GM18508 (cell line): ENCODE results near the gene PPP1CA.

ENCODE experiments used
- ATAC-seq: cut with Tn5 transposase; IDR thresholded peaks from one replicate; pipeline ENCODE4 v1.9.1; 2021; ENCODE audit warnings: moderate number of reproducible peaks; ENCODE audit not compliant: insufficient read depth, unreplicated experiment

PPP1CA gene

DNA sequence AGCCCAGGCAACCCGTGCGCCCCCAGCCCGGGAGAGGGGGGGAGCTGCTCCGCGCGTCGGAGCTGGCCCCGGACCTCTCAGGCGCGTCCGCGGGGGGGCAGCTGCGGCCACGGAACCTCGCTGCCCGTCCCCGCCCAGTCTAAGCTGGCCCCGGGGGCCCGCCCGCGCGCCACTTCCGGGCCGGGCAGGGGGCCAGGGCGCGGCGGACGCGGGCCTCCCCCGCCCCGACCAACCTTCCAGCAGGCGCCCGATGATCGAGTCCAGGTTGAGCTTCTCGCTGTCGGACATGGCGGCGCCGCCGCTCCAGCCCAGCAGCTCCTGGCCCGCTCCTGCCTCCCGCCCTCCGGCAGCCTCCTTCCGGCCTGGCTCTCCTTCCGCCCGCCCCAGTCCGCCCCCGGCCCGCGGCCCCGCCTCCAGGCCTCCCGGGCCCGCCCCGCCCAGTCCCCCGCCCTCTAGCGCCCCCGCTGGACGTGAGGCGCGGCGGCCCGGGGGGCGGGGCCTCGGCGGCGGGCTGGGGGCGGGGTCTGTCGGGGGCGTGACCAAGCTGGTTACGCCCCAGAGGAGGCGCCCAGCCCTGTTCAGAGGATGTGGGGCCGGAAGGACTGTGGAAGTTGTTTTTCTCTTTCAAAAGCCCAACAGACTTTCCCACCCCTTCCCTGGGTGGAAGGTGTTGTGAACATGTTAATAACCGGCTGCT lies at the start of gene PPP1CA:
TSS of gene PPP1CA (minus strand) at position 364 of the 697 bp plus-strand sequence. CDS start at position 288, 76 bp downstream.
- no peak for ATAC-seq

DNA sequence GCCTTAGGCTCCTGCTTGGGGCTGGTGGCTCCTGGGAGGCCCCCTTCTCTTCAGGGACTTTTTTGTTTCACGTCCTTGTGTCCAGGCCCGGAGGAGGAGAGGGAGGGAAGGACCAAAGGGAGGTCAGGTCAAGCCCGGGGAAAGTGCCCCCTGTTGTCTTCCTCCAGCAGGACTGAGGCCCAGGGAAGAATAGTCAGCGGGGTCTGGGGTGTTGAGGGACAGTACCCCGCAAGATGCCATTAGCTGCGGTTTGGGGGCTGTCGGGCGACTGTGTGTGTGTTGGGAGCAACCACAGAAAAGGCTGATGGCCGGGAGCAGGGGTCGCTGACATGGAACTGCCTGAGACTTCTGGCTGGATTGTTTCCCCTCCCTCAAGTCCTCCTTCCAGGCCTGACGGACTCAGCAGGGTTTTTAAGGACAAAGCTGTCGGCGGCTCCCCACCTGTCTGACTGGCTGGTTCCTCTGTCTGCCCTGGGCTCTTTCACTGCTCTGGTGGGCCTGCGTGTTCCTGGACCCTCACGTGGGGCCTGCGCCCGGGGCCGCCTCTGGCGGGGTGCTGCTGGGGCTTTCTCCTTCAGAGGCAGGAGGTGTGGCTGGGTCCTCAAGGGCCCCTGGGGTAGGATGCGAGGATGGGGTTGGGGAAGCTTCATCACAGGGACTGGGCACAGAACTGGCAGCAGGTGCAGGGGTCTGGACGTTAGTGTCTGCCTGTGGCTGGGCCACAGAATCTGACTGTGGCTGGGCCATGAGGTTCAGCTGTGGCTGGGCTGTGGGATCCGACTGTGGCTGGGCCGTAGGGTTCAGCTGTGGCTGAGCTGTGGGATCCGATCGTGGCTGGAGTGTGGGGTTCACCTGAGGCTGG lies 49.4 kb upstream of the PPP1CA start:
- ATAC-seq: no peak

- no peak for ATAC-seq
These were observed 47.6 kb upstream of the PPP1CA start for GRCh38 chr11:67449116-67449844.

DNA sequence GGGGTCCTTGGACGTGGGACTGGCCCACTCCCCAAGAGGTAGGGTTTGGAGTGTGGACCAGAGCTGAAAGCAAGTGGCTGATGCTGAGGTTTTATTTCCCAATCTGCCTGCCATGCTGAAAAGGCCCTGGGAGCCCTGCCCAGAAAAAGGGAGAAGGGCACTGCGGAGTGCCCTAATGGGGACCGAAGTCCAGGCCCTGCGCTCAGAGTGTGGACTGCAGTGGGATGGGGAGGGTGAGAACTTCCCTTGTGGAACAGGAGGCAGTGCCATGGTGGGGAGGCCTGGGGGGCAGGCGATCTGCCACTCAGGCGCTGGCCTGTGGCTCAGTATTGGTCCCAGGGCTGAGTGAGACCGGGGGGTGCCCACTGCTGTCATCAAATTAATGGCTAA lies 46.6 kb upstream of the PPP1CA start:
- no peak for ATAC-seq

GRCh38 chr11:67445515-67445914 lies 43.9 kb upstream of the PPP1CA start:
- no peak for ATAC-seq

DNA sequence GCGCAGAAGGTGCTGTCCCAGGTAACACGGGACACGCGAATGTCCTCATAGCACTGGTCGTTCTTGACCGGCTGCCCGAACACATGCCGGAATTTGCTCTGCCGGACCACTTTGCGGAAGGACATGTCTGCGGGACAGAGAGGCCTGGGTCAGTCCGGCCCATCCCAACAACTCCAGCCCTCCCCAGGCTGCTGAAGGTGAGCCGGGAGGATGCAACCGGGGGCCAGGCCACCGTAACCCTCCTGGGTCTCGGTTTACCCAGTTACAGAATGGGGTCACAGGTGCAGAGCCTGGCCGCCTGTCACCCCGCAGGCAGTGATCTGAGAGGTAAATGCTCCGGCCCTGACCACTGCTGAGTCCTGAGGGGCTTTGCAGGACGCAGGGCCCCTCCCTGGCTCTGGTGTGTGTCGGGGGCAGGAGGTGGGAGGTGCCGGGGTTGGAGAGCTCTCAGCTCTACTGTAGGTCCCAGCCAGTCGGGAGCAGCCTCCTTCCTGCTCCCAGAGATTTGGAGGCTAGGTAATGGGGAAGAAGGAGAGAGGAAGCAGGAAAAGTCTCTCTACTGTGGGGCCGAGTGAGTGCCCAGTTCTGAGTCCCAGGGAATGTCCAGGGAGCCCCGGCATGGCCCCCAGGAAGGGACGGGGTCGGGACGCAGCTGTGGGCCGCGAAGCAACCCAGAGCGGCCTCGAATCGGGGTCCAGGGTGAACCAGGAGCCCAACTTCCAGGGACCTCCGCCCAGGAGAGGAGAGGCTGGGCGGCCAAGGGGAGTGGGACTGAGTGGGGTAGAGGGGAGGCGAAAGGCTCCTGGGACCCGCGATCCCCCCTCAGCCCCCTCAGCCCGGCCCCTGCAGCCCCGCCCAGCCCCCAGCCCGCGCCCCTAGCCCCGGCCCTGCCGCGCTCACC lies 41.1 kb upstream of the PPP1CA start:
- no peak for ATAC-seq

DNA sequence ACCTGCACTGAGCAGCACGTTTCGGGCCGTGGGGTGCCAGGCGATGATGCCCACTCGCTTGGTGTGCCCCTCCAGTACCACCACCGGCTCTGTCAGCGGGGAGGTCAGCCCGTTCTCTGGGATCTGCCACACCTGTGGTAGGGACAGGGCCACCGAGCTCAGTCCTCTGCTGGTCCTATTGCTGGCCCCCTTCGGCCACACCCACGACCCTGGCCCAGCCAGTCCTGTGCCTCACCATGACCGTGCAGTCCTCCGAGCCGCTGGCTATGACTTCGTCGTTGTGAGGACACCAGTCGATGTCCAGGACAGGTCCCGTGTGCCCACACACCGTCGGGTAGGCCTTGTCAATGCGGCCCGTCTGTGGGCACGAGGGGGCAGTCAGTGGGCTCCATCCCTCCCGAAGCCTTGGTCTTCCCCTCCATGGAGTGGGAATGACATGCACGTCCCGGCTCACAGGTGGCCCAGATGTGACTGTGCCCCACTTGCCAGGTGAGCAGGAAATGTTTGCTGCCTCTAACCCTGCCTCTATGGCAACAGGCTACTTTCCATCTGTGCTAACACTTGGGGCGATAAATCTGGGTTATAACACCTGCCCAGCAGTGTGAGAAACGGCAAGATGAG lies 40.2 kb upstream of the PPP1CA start:
- no peak for ATAC-seq

DNA sequence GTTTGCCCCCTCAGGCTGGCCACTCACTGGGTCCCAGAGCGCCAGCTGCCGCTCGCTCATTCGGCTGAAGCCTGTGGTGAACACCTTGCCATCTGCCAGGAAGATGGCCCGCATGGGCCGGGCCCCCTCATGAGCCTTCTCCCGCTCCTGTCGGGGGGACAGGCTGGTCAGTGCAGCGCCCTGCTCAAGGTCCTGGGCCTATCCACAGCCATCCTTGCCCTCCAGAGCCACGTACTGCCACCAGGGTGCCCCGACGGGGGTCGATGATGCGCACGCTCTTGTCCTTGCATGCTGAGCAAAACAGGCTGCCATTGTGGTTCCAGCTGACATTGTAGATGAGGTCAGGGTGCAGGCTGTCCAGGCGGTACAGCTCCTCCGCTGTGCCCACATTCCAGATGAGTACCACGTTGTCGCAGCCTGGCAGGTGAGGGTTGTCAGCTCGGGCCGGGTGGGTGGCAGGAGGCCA lies 39.5 kb upstream of the PPP1CA start:
- ATAC-seq: no peak

- ATAC-seq: no peak
These were observed 38.8 kb upstream of the PPP1CA start for GRCh38 chr11:67440229-67441097.

DNA sequence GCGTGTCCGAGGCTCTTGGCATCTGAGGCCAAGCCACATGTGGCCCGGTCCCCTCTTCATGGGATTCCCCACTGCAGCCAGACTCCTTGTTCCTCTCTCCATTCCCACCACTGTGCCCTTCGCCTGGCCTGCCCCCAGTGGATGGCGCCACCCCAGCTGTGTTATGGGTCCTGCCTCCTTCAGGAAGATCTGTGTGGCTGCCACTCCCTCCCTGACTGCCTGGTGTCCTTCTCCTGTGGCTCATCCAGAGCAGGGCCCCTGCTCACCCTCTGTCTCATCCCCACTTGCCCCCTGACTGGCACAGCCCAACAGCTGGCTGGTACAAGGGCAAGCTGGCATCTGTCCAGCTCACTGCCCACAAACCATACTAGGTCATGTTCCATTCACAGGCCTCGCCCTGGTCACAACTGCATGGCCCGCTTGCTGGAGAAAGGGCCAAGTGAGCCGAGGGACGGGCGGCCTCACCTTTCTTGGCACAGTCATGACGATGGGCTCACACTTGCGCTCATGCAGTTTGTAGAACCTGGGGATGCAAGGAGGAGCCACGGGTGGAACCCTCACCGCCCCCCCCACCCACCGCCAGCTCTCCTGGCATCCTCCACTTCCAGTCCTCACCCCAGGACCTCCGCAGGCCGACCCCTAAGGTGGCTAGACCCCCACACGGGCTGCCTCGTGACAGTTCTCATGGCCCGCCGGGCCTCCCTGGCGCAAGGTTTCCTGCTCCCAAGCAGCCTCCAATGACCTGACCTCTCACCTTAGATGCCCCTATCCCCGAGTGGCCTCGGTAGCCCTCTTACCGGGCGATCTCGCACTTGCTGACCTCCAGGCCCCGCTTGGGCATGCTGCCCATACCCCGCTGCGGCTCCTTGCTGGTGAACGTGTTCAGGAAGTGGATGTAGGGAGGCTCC lies 37.9 kb upstream of the PPP1CA start:
- no peak for ATAC-seq

- no peak for ATAC-seq
These were observed 36.7 kb upstream of the PPP1CA start for GRCh38 chr11:67438158-67438902.

GRCh38 chr11:67437809-67438157 lies 36.1 kb upstream of the PPP1CA start:
- no peak for ATAC-seq

GRCh38 chr11:67437082-67437808 lies 35.6 kb upstream of the PPP1CA start, which contains the start of gene PTPRCAP:
PTPRCAP (minus strand) TSS chr11:67437682; CDS start chr11:67437619, 63 bp downstream.
- no peak for ATAC-seq

DNA sequence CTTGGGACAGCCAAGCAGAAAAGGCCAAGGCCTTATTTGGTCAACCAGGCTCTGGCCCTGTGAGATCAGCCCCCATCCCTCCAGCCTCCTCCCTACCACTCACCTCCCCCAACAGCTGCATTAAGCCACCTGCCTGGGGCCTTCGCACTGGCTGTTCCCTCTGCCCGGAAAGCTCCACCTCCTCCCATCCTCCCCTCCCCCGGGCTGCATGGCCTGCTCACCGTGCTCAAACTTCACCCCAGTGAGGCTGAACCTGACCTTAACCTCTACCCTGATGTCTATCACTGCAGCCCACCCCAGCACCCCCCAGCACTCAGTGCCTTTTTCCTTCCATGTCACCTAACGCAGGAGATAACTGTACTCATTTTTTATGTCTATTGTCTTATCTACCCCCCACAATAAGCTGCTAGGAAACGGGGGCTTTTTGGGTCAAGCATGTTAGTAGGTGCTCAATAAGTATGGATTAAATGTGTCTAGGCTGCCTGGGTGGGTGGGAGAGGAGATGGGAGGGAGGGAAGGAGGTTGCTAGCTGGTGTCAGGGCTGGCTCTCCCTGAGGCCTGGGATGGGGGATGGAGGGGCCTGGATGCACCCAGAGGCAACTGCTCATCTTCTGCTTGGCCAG lies 34.9 kb upstream of the PPP1CA start:
- no peak for ATAC-seq

DNA sequence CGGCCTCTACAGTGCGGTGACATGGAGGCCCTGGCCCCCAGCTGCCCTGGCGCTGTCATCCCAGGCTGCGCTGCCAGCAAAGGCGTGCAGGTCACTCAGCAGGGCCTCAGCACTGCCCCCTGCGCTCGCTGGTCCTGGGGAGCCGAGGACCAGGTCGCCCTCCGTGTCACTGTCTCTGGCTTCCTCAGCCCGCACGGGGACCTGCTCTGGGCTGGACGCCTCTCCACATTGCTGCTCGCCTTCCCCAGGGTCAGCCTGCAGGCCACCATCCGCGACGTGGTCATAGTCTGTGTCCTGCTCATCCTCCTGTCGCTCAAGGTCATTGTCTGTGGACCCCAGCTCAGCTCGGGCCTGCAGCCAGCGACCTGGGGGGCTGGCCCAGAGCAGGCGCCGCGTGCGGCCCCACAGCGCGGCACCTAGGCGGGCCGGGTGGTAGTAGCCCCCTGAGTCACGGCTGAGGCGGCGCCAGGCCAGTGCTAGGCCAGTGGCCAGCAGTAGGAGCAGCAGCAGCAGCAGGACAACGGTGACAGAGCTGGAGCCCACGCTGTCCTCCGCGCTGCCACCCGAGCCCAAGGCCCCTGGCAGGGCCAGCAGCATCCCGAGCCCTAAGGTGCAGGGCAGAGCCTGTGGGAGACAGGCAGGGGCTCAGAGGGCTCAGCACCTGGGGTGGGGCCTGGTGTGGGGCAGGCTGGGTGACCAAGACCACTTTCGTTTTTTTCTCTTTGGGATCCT lies 34.2 kb upstream of the PPP1CA start:
- ATAC-seq: no peak
